H1 (cell line): ENCODE data around the gene TAF10. TPM values are rescaled to one million over a fixed set of nuclear protein-coding genes. Genes with fewer than 3 reads are reported as not detected.

Experiments used
- CBX8 ChIP-seq: fragments of 300-800, 300-1000 bp; sonication (generic); IDR thresholded peaks from 2 replicates; pipeline ENCODE4 v1.7.1; 2016; ENCODE audit warnings: low read depth, low read length, borderline replicate concordance
- CHD7 ChIP-seq: fragments of 300-600 bp; sonication (generic); IDR thresholded peaks from 2 replicates; pipeline ENCODE4 v1.7.1; 2012; ENCODE audit warnings: low read length, moderate library complexity, mild to moderate bottlenecking, inconsistent platforms; ENCODE audit not compliant: insufficient replicate concordance
- GTF2F1 ChIP-seq: IDR thresholded peaks from 2 replicates; pipeline ENCODE4 v1.6.1; 2012; ENCODE audit warnings: low read depth, low read length, improper control_type of control experiment, borderline replicate concordance
- RAD21 ChIP-seq, 2 experiments: IDR thresholded peaks in 1 of 2; conservative IDR thresholded peaks in 1 of 2; 2 replicates each; pipeline ENCODE4 v1.6.1; 2011; ENCODE audit warnings: low read depth in 2 of 2, low read length in 2 of 2, improper control_type of control experiment in 1 of 2, inconsistent platforms in 1 of 2, mild to moderate bottlenecking in 1 of 2, moderate library complexity in 1 of 2
- polyA plus RNA-seq, 7 experiments: library from polyadenylated mRNA; depleted of rRNA in 3 of 7; stranded (reverse) in 5 of 7; unstranded in 2 of 7; fragments of >200 nt in 5 of 7; fragments of 200-250 nt in 2 of 7; gene quantifications; 1 replicate in 5 of 7; 2 replicates in 1 of 7; 4 replicates in 1 of 7; pipeline versions ENCODE4 v1.2.1 to v1.2.3, GENCODE V29; 2011 to 2013; ENCODE audit warnings: missing spikeins in 2 of 7, mixed read lengths in 2 of 7
- total RNA-seq: library from RNA; stranded (reverse); fragmentation: NEBNext Ultra II Directional; extraction: Animal tissue kit (Norgen Biotek cat#: 25700); gene quantifications from 2 replicates; pipeline ENCODE4 v1.2.1, GENCODE V29; 2021
- TF ChIP-seq, protein P1 (sequence below): IDR thresholded peaks from 2 replicates; pipeline ENCODE4 v1.6.1; 2011; ENCODE audit warnings: low read depth, mild to moderate bottlenecking, low read length; ENCODE audit not compliant: insufficient read depth

TAF10 gene
- total and polyA plus RNA-seq, 2 of the 8 experiments (the other 6 are each of a cell fraction or from before 2014, with no cell fraction given) = 128 to 213 TPM

- TF ChIP-seq CHD7 (no peak), CBX8 (no peak), RAD21 (IDR thresholded peaks at IDR 0.05 in 1 of 2, conservative IDR thresholded peaks at IDR 0.05 in 1 of 2; ENCODE audit: low read depth in 2 of 2, low read length in 2 of 2) (no peak), GTF2F1 (no peak)
- TF ChIP-seq, protein P1, sequence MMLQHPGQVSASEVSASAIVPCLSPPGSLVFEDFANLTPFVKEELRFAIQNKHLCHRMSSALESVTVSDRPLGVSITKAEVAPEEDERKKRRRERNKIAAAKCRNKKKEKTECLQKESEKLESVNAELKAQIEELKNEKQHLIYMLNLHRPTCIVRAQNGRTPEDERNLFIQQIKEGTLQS = no peak
Observed at GRCh38 chr11:6616596-6617250, 4.7 kb upstream of the TAF10 start (continued).
